ENCODE measurements around the gene DYNC2H1.

The DYNC2H1 gene

DNA sequence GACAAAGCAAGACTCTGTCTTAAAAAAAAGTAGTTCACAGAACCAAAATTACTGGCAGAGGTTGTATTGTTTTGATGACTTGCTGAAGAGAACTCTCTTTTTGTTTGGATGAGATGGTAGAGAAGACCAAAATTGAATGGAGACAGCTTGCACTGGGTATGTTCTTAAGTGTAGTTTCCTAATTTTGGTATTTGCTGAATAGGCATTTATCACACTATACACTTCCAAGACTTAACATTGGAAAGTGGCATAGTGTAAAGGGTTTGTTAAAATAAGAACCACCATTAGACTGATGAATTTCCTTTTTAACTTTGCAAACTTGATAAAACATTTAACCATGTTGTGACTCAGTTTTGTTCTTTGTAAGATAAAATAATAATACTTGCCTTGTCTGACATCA lies 11.9 kb upstream of the DYNC2H1 start:
- no peak for DNase-seq (ENCODE audit: low read depth in 1 of 2, low spot score in 1 of 2)
- TF ChIP-seq SPI1 (IDR thresholded peaks at IDR 0.05; ENCODE audit: borderline replicate concordance, low read depth) (no peak), GABPA (IDR thresholded peaks at IDR 0.05; ENCODE audit: low read depth) (no peak), POLR2AphosphoS5 (IDR thresholded peaks at IDR 0.05; ENCODE audit: low read depth) (no peak)
- TF ChIP-seq, protein P1, sequence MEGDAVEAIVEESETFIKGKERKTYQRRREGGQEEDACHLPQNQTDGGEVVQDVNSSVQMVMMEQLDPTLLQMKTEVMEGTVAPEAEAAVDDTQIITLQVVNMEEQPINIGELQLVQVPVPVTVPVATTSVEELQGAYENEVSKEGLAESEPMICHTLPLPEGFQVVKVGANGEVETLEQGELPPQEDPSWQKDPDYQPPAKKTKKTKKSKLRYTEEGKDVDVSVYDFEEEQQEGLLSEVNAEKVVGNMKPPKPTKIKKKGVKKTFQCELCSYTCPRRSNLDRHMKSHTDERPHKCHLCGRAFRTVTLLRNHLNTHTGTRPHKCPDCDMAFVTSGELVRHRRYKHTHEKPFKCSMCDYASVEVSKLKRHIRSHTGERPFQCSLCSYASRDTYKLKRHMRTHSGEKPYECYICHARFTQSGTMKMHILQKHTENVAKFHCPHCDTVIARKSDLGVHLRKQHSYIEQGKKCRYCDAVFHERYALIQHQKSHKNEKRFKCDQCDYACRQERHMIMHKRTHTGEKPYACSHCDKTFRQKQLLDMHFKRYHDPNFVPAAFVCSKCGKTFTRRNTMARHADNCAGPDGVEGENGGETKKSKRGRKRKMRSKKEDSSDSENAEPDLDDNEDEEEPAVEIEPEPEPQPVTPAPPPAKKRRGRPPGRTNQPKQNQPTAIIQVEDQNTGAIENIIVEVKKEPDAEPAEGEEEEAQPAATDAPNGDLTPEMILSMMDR (IDR thresholded peaks at IDR 0.05; ENCODE audit: insufficient read depth, low read length) = no peak
- TF ChIP-seq, protein P2, sequence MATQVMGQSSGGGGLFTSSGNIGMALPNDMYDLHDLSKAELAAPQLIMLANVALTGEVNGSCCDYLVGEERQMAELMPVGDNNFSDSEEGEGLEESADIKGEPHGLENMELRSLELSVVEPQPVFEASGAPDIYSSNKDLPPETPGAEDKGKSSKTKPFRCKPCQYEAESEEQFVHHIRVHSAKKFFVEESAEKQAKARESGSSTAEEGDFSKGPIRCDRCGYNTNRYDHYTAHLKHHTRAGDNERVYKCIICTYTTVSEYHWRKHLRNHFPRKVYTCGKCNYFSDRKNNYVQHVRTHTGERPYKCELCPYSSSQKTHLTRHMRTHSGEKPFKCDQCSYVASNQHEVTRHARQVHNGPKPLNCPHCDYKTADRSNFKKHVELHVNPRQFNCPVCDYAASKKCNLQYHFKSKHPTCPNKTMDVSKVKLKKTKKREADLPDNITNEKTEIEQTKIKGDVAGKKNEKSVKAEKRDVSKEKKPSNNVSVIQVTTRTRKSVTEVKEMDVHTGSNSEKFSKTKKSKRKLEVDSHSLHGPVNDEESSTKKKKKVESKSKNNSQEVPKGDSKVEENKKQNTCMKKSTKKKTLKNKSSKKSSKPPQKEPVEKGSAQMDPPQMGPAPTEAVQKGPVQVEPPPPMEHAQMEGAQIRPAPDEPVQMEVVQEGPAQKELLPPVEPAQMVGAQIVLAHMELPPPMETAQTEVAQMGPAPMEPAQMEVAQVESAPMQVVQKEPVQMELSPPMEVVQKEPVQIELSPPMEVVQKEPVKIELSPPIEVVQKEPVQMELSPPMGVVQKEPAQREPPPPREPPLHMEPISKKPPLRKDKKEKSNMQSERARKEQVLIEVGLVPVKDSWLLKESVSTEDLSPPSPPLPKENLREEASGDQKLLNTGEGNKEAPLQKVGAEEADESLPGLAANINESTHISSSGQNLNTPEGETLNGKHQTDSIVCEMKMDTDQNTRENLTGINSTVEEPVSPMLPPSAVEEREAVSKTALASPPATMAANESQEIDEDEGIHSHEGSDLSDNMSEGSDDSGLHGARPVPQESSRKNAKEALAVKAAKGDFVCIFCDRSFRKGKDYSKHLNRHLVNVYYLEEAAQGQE (IDR thresholded peaks at IDR 0.05; ENCODE audit: insufficient replicate concordance, low read depth) = no peak
- no peaks in the 10 kb centered on the region for H3K27me3 ChIP-seq (ENCODE audit: insufficient read depth, poor library complexity, severe bottlenecking)
- no peak overlapping the region for H3K4me3 ChIP-seq (replicated peaks; ENCODE audit: insufficient read depth, low read length)
- no peak overlapping the region for H3K27ac ChIP-seq (replicated peaks)

DNA sequence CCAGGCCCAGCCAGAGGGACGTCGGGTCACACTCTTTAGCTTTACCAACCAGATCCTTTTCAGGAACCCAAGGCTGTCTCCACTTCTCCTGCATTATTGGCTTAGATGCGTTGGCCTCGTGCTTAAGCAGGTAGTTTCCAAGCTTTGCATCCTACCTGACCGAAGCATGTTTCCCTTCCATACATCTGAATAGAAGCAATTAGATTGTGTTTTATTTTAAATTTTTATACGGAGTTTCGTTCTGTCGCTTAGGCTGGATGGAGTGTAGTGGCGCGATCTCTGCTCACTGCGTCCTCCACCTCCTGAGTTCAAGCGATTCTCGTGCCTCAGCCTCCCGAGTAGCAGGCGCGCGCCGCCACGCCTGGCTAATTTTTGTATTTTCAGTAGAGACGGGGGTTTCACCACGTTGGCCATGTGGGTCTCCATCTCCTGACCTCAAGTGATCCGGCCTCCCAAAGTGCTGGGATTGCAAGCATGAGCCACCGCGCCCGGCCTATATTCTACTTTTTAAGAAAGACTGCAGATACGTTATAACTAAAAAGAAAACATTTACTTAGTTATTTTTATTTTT lies 677 bp downstream of the DYNC2H1 start:
- Histone ChIP-seq H3K4me3 (replicated peaks; ENCODE audit: insufficient read depth, low read length) (peak overlapping the region; percentile 76), H3K27ac (replicated peaks) (peak overlapping the region; percentile 46), H3K27me3 (ENCODE audit: insufficient read depth, poor library complexity, severe bottlenecking) (no peaks in the 10 kb centered on the region)
- DNase-seq (ENCODE audit: low read depth in 1 of 2, low spot score in 1 of 2) = no peak
- TF ChIP-seq SPI1 (IDR thresholded peaks at IDR 0.05; ENCODE audit: borderline replicate concordance, low read depth) = no peak
- TF ChIP-seq, protein P1 (IDR thresholded peaks at IDR 0.05; ENCODE audit: insufficient read depth, low read length) = no peak
- TF ChIP-seq, protein P2 (IDR thresholded peaks at IDR 0.05; ENCODE audit: insufficient replicate concordance, low read depth) = no peak
- no peak for TF ChIP-seq GABPA (IDR thresholded peaks at IDR 0.05; ENCODE audit: low read depth)
- no peak for TF ChIP-seq POLR2AphosphoS5 (IDR thresholded peaks at IDR 0.05; ENCODE audit: low read depth)

DNA sequence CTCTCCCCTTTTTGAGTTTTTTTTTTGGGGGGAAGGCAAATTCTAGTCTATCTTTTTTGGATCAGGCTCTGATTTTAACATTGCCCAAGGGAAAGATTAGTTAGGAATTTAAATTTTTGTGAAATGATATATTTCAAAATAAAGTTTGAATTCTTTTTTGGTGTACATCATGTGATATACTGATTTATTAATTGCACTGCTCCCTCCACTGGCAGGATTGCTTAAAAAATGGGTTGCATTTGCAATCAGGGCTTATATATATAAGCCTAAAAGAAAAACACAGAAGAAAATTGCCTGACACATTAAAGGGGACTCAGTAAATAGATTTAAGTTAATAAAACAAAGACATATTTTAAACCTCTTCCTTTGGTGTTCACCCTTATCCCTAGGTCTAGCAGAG lies 1.2 kb downstream of the DYNC2H1 start:
- no peak for DNase-seq (ENCODE audit: low read depth in 1 of 2, low spot score in 1 of 2)
- Histone ChIP-seq H3K4me3 (replicated peaks; ENCODE audit: insufficient read depth, low read length) (no peak overlapping the region), H3K27ac (replicated peaks) (no peak overlapping the region), H3K27me3 (ENCODE audit: insufficient read depth, poor library complexity, severe bottlenecking) (no peaks in the 10 kb centered on the region)
- TF ChIP-seq SPI1 (IDR thresholded peaks at IDR 0.05; ENCODE audit: borderline replicate concordance, low read depth) = no peak
- TF ChIP-seq, protein P1 (IDR thresholded peaks at IDR 0.05; ENCODE audit: insufficient read depth, low read length) = no peak
- TF ChIP-seq, protein P2 (IDR thresholded peaks at IDR 0.05; ENCODE audit: insufficient replicate concordance, low read depth) = no peak
- no peak for TF ChIP-seq GABPA (IDR thresholded peaks at IDR 0.05; ENCODE audit: low read depth)
- no peak for TF ChIP-seq POLR2AphosphoS5 (IDR thresholded peaks at IDR 0.05; ENCODE audit: low read depth)

Data from HL-60 (cell line).